ENCODE data around the gene GPM6B.

GRCh38 chrX:13748486-13748885 is 68.4 kb downstream of the GPM6B start:
- TF ChIP-seq POLR2AphosphoS5 (IDR thresholded peaks at IDR 0.05; ENCODE audit: low read depth) (no peak), CTCF (conservative IDR thresholded peaks at IDR 0.05; ENCODE audit: low read depth in 2 of 2) (no peak)

Measured in GM23338 (cell line).